Immature natural killer cell (primary cell): ENCODE results near the gene NPW. TPM values are rescaled to one million over a fixed set of nuclear protein-coding genes. Genes with fewer than 3 reads are reported as not detected.

Experiments
- DNase-seq, 3 donors: peaks; one replicate each; pipeline ENCODE4 v3.0.0; 2022; ENCODE audit warnings: mixed read lengths in 1 of 3
- H3K27ac Mint-ChIP-seq, 6 donors: one replicate each; pipeline ENCODE4 v1.8.0; 2020; ENCODE audit warnings: mixed read lengths in 6 of 6, mild to moderate bottlenecking in 5 of 6, inconsistent platforms in 4 of 6, moderate library complexity in 3 of 6
- H3K27me3 Mint-ChIP-seq, 3 donors: one replicate each; pipeline ENCODE4 v1.8.0; 2020 to 2021; ENCODE audit warnings: low read depth in 3 of 3, mild to moderate bottlenecking in 3 of 3, mixed read lengths in 3 of 3, moderate library complexity in 3 of 3, inconsistent platforms in 1 of 3
- H3K36me3 Mint-ChIP-seq, 3 donors: one replicate each; pipeline ENCODE4 v1.8.0; 2020; ENCODE audit warnings: mixed read lengths in 3 of 3, inconsistent platforms in 2 of 3, mild to moderate bottlenecking in 2 of 3
- H3K4me1 Mint-ChIP-seq, 2 donors: one replicate each; pipeline ENCODE4 v1.8.0; 2020; ENCODE audit warnings: inconsistent platforms in 2 of 2, mild to moderate bottlenecking in 2 of 2, mixed read lengths in 2 of 2, moderate library complexity in 1 of 2
- H3K4me3 Mint-ChIP-seq, 5 donors: one replicate each; pipeline ENCODE4 v1.8.0; 2020; ENCODE audit warnings: mild to moderate bottlenecking in 5 of 5, mixed read lengths in 5 of 5, inconsistent platforms in 3 of 5, moderate library complexity in 3 of 5
- H3K9me3 Mint-ChIP-seq, 6 donors: one replicate each; pipeline ENCODE4 v1.8.0; 2020; ENCODE audit warnings: mild to moderate bottlenecking in 6 of 6, mixed read lengths in 6 of 6, inconsistent platforms in 4 of 6, moderate library complexity in 3 of 6
- polyA plus RNA-seq, 3 donors: library from polyadenylated mRNA; unstranded; fragments of 300-500 nt; fragmentation: Illumina TruSeq; gene quantifications; one replicate each; pipeline ENCODE4 v1.2.3, GENCODE V29; 2021

NPW gene
- polyA plus RNA-seq, 3 donors from 2014 or later = not detected

DNA sequence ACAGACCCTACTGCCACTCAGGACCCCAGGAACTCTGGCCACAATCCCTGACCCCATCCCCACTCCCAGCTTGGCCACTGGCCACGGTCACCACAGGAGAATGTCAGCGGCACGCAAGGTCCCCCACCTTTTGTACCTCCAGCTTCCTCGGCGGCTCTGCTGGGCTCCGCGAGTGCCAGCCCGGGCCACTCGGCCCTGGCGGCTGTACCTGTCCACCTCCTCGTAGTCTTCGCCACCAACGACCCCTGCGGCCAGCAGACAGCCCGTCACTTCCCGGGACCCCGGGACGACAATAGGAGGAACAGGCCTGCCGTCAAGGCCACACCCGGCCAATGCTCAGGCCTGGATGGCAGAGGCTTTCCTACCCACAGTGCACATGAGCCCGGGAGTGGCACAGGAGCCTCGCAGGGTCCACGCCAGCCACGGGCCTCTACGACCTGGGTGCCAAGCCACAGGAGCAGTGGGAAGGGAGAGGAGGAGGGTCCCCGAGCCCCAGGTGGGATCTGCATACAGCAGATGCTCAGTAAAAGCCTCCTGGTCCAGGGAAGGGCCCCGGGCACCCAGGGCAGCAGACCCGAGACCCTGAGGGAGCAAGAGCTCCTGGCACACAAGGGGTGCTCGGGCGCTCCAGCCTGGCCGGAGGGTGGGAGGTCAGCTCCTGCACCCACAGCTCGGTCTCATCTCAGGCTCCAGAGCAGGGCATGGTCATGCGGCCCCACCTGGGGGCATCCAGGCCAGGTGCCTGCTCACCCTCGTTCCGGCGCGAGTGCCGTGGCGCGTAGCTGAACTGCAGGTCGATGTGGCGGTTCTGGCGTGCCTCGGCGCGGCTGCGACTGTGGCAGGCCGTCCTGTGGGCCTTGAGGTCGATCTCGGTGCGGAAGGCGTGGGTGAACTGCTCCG, 17.9 kb upstream of the NPW start:
- no peaks in the 10 kb centered on the region for H3K9me3 Mint-ChIP-seq
- no peak overlapping the region for H3K4me3 Mint-ChIP-seq
- peaks cover 0 to 10% (median 4%) of the 10 kb centered on the region in 3 donors for H3K36me3 Mint-ChIP-seq
- H3K27ac Mint-ChIP-seq = no peak overlapping the region
- H3K4me1 Mint-ChIP-seq = peaks cover 4 to 11% of the 10 kb centered on the region in 2 donors
- no peak for DNase-seq
- peaks cover 0 to 1% (median 0%) of the 10 kb centered on the region in 3 donors for H3K27me3 Mint-ChIP-seq

DNA sequence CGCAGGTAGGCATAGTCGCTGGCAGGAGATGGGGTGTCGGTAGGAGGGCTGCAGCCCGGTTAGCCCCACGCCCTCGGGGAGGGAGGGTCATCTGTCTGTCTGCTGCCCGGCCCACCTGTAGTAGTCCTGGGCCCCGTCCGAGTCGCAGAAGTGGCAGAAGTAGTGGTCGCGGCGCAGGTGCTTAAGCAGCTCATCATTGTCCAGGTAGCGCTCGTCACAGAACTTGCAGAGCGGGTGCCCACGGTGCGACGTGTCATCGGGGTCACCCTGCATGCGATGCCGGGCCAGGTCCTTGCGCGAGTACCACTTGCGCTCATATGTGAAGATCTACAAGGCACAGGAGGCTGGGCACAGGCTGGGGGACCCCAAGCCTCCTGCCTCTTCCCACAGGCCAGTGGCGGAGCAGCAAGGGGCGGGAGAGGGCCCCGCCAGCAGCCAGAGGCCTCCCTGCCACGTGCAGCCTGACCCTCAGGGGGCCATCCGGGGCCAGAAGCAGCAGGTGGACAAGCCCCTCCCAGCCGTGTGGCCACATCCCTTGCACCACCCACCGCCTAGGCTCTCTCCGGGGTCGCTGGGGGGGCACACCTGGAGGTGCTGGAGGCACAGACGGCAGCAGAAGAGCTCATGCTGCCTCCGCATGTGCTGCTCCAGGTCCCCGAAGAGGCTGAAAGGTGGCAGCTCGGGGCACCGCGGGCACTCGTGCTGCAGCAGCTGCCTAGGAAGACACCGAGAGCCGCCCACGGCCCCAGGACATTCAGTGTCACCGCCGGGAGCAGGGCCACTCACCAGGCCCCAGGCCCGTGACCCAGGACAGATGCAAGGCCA, 17.0 kb upstream of the NPW start:
- H3K9me3 Mint-ChIP-seq = no peaks in the 10 kb centered on the region
- H3K36me3 Mint-ChIP-seq = peaks cover 0 to 6% (median 0%) of the 10 kb centered on the region in 3 donors
- no peak overlapping the region for H3K4me3 Mint-ChIP-seq
- DNase-seq = no peak
- peaks cover 0 to 1% (median 0%) of the 10 kb centered on the region in 3 donors for H3K27me3 Mint-ChIP-seq
- H3K4me1 Mint-ChIP-seq = peaks cover 9 to 15% of the 10 kb centered on the region in 2 donors
- H3K27ac Mint-ChIP-seq = no peak overlapping the region

DNA sequence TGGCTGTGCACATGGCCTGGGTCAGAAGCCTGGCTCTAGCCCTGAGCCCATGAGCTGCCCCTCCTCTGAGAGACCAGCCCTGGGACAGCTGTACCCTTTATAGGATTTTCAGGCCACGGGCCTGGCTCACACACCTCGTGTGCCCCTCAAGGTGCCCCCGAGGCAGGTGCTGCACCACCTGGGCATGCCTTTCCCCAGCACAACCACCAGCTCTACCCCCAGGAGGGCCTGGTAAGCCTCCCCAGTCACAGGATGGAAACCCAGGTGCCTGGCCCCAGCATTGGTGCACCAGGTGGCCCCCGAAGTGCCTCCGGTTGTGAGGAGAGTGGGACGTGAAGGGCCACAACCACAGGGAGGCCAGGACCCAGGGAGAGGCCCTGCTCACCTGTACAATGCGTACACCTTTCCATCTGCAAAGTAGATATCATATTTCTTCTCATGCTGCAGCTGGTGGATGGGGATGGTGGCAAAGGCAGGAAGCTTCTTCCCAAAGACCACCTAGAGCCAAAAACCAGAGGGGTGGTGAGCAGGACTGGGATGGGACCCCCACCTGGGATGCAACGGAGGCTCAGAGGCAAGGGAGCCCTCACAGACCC, 16.3 kb upstream of the NPW start:
- H3K4me3 Mint-ChIP-seq = no peak overlapping the region
- H3K4me1 Mint-ChIP-seq = peaks cover 16 to 22% of the 10 kb centered on the region in 2 donors
- peaks cover 0 to 1% (median 0%) of the 10 kb centered on the region in 3 donors for H3K36me3 Mint-ChIP-seq
- H3K27ac Mint-ChIP-seq = peak overlapping the region in 1 of 6 donors; percentile 64
- no peaks in the 10 kb centered on the region for H3K9me3 Mint-ChIP-seq
- H3K27me3 Mint-ChIP-seq = peaks cover 0 to under 1% (median 0%) of the 10 kb centered on the region in 3 donors
- no peak for DNase-seq

DNA sequence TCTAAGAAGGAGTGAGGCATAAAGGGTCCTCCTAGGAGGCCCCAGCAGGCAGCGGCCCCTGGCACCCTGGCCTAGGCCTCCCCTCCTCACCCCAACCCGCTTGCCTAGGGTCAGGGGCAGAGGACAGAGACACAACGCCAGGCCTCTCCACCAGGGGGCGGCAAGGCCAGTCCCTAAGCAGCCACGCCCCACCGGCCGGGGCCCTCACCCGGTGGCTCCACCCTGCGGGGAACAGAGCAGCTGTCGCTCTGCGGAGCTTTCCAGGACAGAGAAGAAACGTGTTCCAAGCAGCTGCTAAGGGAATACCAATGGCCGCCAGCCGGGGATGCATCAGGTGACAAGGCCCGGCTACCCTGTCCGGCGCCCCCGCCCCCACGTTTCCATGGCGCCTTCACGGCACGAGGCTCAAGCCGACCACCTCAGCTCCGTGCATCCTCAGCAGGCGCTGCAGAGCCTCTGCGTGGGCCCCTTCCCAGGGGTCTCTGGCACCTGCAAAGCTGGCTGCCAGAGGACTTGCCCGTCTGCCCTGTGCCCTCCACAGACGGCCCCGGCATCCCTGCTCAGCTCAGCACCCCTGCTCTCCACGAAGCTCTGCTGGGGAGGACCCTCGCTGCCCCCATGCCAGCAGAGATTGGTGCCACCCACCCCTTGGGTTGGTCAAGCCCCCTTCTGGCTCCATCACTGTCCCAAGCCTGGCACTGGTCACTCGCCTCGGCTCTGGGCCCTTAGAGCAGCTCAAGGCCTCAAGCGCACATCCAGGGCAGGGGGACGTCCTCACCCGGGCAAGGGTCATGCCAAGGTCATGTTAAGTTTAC, 15.6 kb upstream of the NPW start:
- Mint-ChIP-seq H3K4me3 (no peak overlapping the region), H3K27me3 (peaks cover 0 to 3% (median 0%) of the 10 kb centered on the region in 3 donors), H3K9me3 (no peaks in the 10 kb centered on the region), H3K36me3 (no peaks in the 10 kb centered on the region), H3K27ac (no peak overlapping the region), H3K4me1 (peaks cover 23 to 30% of the 10 kb centered on the region in 2 donors)
- peak; percentile 76 to 84 (median 82) for DNase-seq

DNA sequence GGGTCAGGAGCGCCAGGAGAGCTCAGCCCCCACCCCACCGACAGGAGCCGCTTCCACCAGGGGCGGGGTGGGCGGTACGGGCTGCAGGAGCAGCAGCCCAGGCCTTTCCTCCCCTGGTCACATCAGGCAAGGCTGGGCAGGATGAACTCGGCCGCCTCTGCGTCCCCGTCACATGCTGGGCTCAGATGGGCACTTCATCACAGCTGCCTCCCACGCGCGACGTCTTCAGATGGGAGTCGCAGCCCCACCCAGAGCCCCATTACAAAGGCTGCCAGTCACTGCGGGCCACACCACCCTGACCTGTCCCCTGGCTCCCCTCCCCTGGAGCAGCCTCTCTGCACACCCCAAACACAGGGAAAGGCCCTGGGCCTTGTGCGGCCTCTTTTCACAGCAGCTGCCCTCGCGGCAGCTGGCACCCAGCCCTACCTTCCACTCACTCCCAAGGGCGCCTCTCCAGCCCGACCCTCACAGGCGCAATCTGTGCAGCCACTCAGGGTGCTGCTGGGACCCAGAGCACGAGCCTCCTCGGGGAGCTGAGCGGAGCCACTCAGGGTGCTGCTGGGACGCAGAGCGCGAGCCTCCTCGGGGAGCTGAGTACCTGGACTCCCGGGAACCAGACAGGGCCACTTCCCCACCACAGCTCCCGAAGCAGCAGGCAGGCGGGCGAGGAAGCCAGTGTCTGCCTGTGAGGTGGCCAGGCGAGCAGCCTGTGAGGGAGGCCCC, 14.6 kb upstream of the NPW start:
- peak overlapping the region in 1 of 6 donors; percentile 30 for H3K27ac Mint-ChIP-seq
- DNase-seq = no peak
- peaks cover 25 to 32% of the 10 kb centered on the region in 2 donors for H3K4me1 Mint-ChIP-seq
- peaks cover 0 to 3% (median 0%) of the 10 kb centered on the region in 3 donors for H3K27me3 Mint-ChIP-seq
- H3K4me3 Mint-ChIP-seq = no peak overlapping the region
- no peaks in the 10 kb centered on the region for H3K9me3 Mint-ChIP-seq
- H3K36me3 Mint-ChIP-seq = no peaks in the 10 kb centered on the region

DNA sequence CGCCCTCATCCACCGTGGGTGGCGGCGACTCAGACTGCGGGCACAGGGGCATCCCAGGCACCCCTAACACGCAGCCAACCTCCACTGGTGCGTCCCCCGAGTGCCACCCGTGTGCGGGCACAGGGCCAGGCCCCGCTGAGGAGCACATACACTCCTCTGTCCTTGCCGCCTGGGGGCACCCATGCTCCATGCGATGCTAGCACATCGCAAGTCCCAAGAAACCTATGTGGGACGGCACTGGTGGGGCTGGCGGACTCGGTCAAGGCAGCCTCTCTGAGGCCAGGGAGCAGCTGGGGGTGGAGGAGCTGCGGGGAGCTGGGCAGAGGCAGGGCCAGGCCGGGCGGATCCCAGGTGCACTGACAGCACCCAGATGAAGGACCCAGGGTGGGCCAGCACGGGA, 13.9 kb upstream of the NPW start:
- DNase-seq = no peak
- peak overlapping the region in 2 of 6 donors; percentile 27 to 78 for H3K27ac Mint-ChIP-seq
- peaks cover 0 to 3% (median 0%) of the 10 kb centered on the region in 3 donors for H3K27me3 Mint-ChIP-seq
- no peak overlapping the region for H3K4me3 Mint-ChIP-seq
- no peaks in the 10 kb centered on the region for H3K9me3 Mint-ChIP-seq
- peaks cover 31 to 37% of the 10 kb centered on the region in 2 donors for H3K4me1 Mint-ChIP-seq
- H3K36me3 Mint-ChIP-seq = no peaks in the 10 kb centered on the region

DNA sequence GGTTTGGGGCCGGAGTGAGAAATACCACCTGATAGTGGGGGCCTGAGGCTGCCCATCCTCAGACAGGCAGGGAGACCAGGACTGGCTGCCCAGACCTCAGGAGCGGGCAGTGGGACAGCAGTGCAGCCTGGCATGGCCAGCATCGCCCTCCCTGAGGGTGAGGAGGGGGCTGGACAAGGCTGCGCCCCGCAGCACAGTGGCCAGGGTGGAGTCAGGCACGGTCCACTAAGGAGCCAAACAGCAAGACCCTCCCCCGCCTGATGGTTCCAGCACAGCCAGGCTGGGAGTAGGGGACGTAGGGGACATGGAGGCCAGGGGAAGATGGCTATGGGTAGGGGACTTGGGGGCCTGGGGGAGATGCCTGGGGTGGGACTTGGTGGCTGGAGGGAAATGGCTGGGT, 13.3 kb upstream of the NPW start:
- Mint-ChIP-seq H3K4me3 (peak overlapping the region in 1 of 5 donors; percentile 17), H3K36me3 (no peaks in the 10 kb centered on the region), H3K9me3 (no peaks in the 10 kb centered on the region), H3K27ac (peak overlapping the region in 5 of 6 donors; percentile 27 to 79 (median 57)), H3K27me3 (peaks cover 0 to 3% (median 0%) of the 10 kb centered on the region in 3 donors), H3K4me1 (peaks cover 31 to 37% of the 10 kb centered on the region in 2 donors)
- no peak for DNase-seq

DNA sequence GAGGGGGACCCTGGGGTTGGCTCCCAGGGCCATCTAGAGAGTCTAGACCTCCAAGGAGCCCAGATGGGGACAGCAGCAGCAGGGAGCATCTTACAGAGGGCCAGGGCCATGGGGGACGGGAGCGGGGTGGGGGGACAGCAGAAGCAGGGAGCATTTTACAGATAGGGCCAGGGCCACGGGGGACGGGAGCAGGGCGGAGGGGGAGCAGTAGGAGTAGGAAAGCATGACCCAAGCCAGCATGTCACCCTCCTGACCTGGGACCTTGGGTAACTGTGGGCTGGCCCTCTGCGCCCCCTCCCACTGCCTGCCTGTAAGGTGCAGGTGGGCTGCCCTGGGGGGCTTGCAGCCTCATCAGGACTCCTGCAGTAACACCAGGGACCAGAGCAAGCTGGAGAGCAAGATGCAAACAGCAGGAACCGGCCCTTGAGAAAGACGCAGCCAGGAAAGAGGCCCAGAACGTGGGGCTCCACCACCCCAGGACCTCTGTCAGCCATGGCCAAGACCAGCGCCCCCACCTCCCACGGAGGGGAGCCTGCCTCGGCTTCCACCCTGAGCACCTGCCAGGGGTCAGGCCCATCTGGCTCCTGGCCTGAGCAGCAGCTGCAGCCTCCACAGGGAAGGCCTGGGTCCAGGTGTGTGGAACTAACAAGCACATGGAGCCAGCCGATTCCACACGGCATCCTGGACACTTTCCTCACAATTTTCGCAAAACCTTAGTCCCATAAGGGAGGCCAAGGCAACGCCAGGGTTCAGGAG, 12.3 kb upstream of the NPW start:
- H3K36me3 Mint-ChIP-seq = no peaks in the 10 kb centered on the region
- H3K9me3 Mint-ChIP-seq = no peaks in the 10 kb centered on the region
- H3K27ac Mint-ChIP-seq = peak overlapping the region in 5 of 6 donors; percentile 68 to 95 (median 89)
- peaks cover 0 to 4% (median 0%) of the 10 kb centered on the region in 3 donors for H3K27me3 Mint-ChIP-seq
- DNase-seq = no peak
- peak overlapping the region; percentile 80 to 87 (median 83) for H3K4me3 Mint-ChIP-seq
- peaks cover 31 to 37% of the 10 kb centered on the region in 2 donors for H3K4me1 Mint-ChIP-seq

DNA sequence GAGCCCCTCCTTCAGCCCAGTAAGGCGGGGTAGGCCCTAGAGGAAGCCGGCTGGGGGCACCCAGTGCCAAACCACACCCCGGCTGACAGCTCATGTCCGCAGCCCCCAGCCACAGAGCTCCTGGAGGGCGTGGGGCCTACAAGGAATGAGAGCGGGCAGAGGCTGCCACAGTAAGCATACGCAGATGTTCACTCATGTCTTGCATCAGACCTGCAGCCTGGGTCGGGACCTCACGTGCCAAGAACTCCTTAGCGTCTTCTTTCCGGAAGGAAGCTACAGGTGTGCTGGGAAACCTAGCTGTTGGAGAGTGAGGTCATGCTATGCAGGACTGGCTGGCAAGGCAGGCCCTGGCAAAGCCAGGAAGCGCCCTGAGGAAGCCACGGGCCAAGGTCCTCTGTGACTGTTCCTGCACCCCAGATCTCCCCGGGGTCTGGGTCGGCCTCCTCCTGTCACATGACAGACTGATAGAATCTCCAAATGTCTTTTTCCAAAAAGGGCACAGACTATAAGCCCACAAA, 11.5 kb upstream of the NPW start:
- DNase-seq = no peak
- H3K4me3 Mint-ChIP-seq = peak overlapping the region; percentile 80 to 87 (median 83)
- peak overlapping the region; percentile 80 to 95 (median 87) for H3K27ac Mint-ChIP-seq
- H3K4me1 Mint-ChIP-seq = peaks cover 31 to 35% of the 10 kb centered on the region in 2 donors
- no peaks in the 10 kb centered on the region for H3K36me3 Mint-ChIP-seq
- peaks cover 0 to 4% (median 0%) of the 10 kb centered on the region in 3 donors for H3K27me3 Mint-ChIP-seq
- no peaks in the 10 kb centered on the region for H3K9me3 Mint-ChIP-seq

DNA sequence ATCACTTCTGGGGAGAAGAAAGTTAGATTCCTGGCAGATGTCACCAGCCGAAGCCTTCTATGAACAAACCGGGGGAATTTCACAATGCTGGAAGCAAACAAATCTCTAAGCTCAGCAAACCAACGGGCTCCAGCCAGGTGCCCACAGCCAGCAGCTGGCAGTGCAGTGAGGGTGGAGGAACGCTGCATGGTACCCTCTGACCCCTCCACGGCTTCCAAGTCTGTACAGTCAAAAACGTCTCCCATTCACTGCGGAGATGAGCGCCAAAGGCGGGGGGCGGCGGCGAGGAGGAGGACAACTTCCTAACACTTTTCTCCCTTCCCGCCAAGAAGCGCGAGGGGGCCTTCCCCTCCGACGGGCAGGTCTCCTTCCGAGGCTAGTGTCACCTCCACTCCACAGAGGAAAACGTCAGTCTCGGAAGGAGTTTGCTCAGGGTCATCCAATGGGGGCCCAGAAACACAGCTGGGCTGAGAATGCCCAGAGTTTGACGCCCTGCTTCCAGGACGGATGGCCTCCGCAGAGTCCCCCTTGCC, 10.9 kb upstream of the NPW start:
- Mint-ChIP-seq H3K27ac (peak overlapping the region; percentile 80 to 95 (median 87)), H3K36me3 (no peaks in the 10 kb centered on the region), H3K9me3 (no peaks in the 10 kb centered on the region), H3K4me3 (peak overlapping the region; percentile 80 to 87 (median 83)), H3K27me3 (peaks cover 0 to 4% (median 0%) of the 10 kb centered on the region in 3 donors), H3K4me1 (peaks cover 31 to 35% of the 10 kb centered on the region in 2 donors)
- no peak for DNase-seq

DNA sequence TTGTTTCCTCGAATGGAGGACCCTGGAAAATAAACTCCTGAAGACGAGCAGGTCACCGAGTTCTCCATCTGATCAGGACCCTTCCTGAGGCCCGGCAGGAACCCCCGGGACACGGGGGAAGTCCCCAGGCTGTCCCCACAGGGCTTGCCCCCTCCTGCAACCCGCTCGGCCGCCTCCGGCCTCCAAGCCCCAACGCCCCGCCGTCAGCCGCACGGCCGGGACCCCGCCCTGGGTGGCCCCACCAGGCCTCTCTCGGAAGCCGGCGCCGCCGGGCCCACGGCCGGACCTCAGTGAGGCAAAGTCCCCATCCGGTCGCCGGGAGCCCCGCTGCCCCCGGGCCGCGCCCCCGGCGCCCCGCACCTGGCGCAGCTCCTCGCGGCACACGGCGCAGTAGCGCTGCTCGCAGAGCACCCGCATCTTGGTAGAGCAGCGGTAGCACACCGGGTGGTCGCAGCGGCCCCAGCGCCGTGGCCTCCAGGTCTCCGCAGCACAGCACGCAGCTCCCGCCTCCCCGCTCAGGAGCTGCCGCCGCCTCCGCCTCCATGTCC, 10.3 kb upstream of the NPW start:
- Mint-ChIP-seq H3K36me3 (no peaks in the 10 kb centered on the region), H3K27me3 (peaks cover 0 to 4% (median 0%) of the 10 kb centered on the region in 3 donors), H3K4me1 (peaks cover 31 to 32% of the 10 kb centered on the region in 2 donors), H3K27ac (peak overlapping the region; percentile 80 to 98 (median 88)), H3K4me3 (peak overlapping the region; percentile 80 to 87 (median 83)), H3K9me3 (no peaks in the 10 kb centered on the region)
- DNase-seq = no peak
